H9 (cell line): Measurements from ENCODE around the gene RAB4B. TPM values are rescaled to one million over a fixed set of nuclear protein-coding genes. Genes with fewer than 3 reads are reported as not detected.

Experiments
- DNase-seq: peaks from one replicate; pipeline ENCODE4 v3.0.0-alpha.2; 2017
- H2AFZ ChIP-seq: one replicate; pipeline ENCODE4 v1.6.1; 2013; ENCODE audit warnings: mild to moderate bottlenecking, low read length, control low read depth, moderate library complexity
- H2AK5ac ChIP-seq: 2 replicates; pipeline ENCODE4 v1.6.1; 2013; ENCODE audit warnings: low read length, control low read depth, mixed read lengths; ENCODE audit not compliant: insufficient read length
- H2BK120ac ChIP-seq: one replicate; pipeline ENCODE4 v1.6.1; 2013; ENCODE audit warnings: low read depth, mild to moderate bottlenecking, low read length, control low read depth, inconsistent platforms; ENCODE audit not compliant: poor library complexity, severe bottlenecking
- H2BK12ac ChIP-seq: 2 replicates; pipeline ENCODE4 v1.6.1; 2013; ENCODE audit warnings: low read length, control low read depth, mixed read lengths, low read depth; ENCODE audit not compliant: insufficient read length
- H2BK15ac ChIP-seq: 2 replicates; pipeline ENCODE4 v1.6.1; 2013; ENCODE audit warnings: low read depth, low read length, control low read depth
- H2BK20ac ChIP-seq: one replicate; pipeline ENCODE4 v1.6.1; 2013; ENCODE audit warnings: low read depth, mild to moderate bottlenecking, low read length, control low read depth, inconsistent platforms; ENCODE audit not compliant: poor library complexity, severe bottlenecking
- H2BK5ac ChIP-seq: 2 replicates; pipeline ENCODE4 v1.6.1; 2013; ENCODE audit warnings: low read length, control low read depth, mixed read lengths; ENCODE audit not compliant: insufficient read length
- H3K14ac ChIP-seq: 2 replicates; pipeline ENCODE4 v1.6.1; 2013; ENCODE audit warnings: low read length, control low read depth; ENCODE audit not compliant: insufficient read depth
- H3K18ac ChIP-seq: 2 replicates; pipeline ENCODE4 v1.6.1; 2013; ENCODE audit warnings: low read depth, mild to moderate bottlenecking, mixed read lengths, low read length, control low read depth; ENCODE audit not compliant: insufficient read length
- H3K23ac ChIP-seq: 2 replicates; pipeline ENCODE4 v1.6.1; 2013; ENCODE audit warnings: low read length, control low read depth, mixed read lengths, low read depth; ENCODE audit not compliant: insufficient read length
- H3K23me2 ChIP-seq: 2 replicates; pipeline ENCODE4 v1.6.1; 2013; ENCODE audit warnings: low read depth, mild to moderate bottlenecking, mixed read lengths, low read length, control low read depth; ENCODE audit not compliant: insufficient read length, poor library complexity, severe bottlenecking
- H3K27ac ChIP-seq: 2 replicates; pipeline ENCODE4 v1.5.1; 2013; ENCODE audit warnings: low read length, control low read depth, mixed read lengths, low read depth; ENCODE audit not compliant: insufficient read length
- H3K27me3 ChIP-seq: 2 replicates; pipeline ENCODE4 v1.6.1; 2013; ENCODE audit warnings: low read length, control low read depth, inconsistent platforms; ENCODE audit not compliant: insufficient read depth
- H3K4ac ChIP-seq: 2 replicates; pipeline ENCODE4 v1.6.1; 2013; ENCODE audit warnings: low read depth, mild to moderate bottlenecking, control low read depth, inconsistent platforms, low read length, moderate library complexity
- H3K4me1 ChIP-seq: 2 replicates; pipeline ENCODE4 v1.6.1; 2013; ENCODE audit warnings: low read length, control low read depth, inconsistent platforms; ENCODE audit not compliant: insufficient read depth
- H3K4me2 ChIP-seq: 2 replicates; pipeline ENCODE4 v1.6.1; 2013; ENCODE audit warnings: low read length, control low read depth, mixed read lengths; ENCODE audit not compliant: insufficient read length, insufficient read depth
- H3K56ac ChIP-seq: 2 replicates; pipeline ENCODE4 v1.6.1; 2013; ENCODE audit warnings: low read depth, mild to moderate bottlenecking, mixed read lengths, low read length, control low read depth; ENCODE audit not compliant: insufficient read length
- H3K79me1 ChIP-seq: 2 replicates; pipeline ENCODE4 v1.6.1; 2013; ENCODE audit warnings: low read depth, mild to moderate bottlenecking, moderate library complexity, low read length, control low read depth, inconsistent platforms; ENCODE audit not compliant: insufficient read depth, poor library complexity, severe bottlenecking
- H3K79me2 ChIP-seq: 2 replicates; pipeline ENCODE4 v1.6.1; 2013; ENCODE audit warnings: low read length, control low read depth, inconsistent platforms; ENCODE audit not compliant: insufficient read depth
- H3K9ac ChIP-seq: 2 replicates; pipeline ENCODE4 v1.6.1; 2013; ENCODE audit warnings: low read length, control low read depth, mixed read lengths; ENCODE audit not compliant: insufficient read length; ENCODE audit errors: extremely low read depth
- H3K9me3 ChIP-seq: one replicate; pipeline ENCODE4 v1.6.1; 2013; ENCODE audit warnings: low read depth, low read length, inconsistent platforms; ENCODE audit not compliant: control insufficient read depth
- H3T11ph ChIP-seq: one replicate; pipeline ENCODE4 v1.6.1; 2013; ENCODE audit warnings: mild to moderate bottlenecking, low read length, control low read depth, inconsistent platforms
- H4K20me1 ChIP-seq: one replicate; pipeline ENCODE4 v1.6.1; 2013; ENCODE audit not compliant: control insufficient read depth, insufficient read length, insufficient read depth
- H4K5ac ChIP-seq: 2 replicates; pipeline ENCODE4 v1.6.1; 2013; ENCODE audit warnings: low read depth, mild to moderate bottlenecking, mixed read lengths, low read length, control low read depth; ENCODE audit not compliant: insufficient read length
- H4K8ac ChIP-seq: replicated peaks from 2 replicates; pipeline ENCODE4 v1.6.1; 2013; ENCODE audit warnings: low read length, control low read depth, mixed read lengths, low read depth; ENCODE audit not compliant: insufficient read length
- H4K91ac ChIP-seq: 2 replicates; pipeline ENCODE4 v1.6.1; 2013; ENCODE audit warnings: low read depth, mild to moderate bottlenecking, moderate library complexity, mixed read lengths, low read length, control low read depth; ENCODE audit not compliant: insufficient read length
- H3K27ac Mint-ChIP-seq, 3 experiments: 2 replicates in 2 of 3; 3 replicates in 1 of 3; pipeline ENCODE4 v1.8.0; 2020 to 2021; ENCODE audit warnings: mixed read lengths in 3 of 3, mild to moderate bottlenecking in 1 of 3, moderate library complexity in 1 of 3
- H3K27me3 Mint-ChIP-seq: 2 replicates; pipeline ENCODE4 v1.8.0; 2021; ENCODE audit warnings: low read depth, mild to moderate bottlenecking, moderate library complexity, mixed read lengths
- H3K36me3 Mint-ChIP-seq, 3 experiments: 2 replicates in 2 of 3; 3 replicates in 1 of 3; pipeline ENCODE4 v1.8.0; 2020 to 2021; ENCODE audit warnings: low read depth in 3 of 3, mixed read lengths in 3 of 3; ENCODE audit not compliant: insufficient read depth in 1 of 3
- H3K4me1 Mint-ChIP-seq, 2 experiments: 2 replicates each; pipeline ENCODE4 v1.8.0; 2020; ENCODE audit warnings: mixed read lengths in 2 of 2
- H3K4me3 Mint-ChIP-seq, 2 experiments: 2 replicates in 1 of 2; 3 replicates in 1 of 2; pipeline ENCODE4 v1.8.0; 2020 to 2021; ENCODE audit warnings: mild to moderate bottlenecking in 2 of 2, mixed read lengths in 2 of 2, moderate library complexity in 1 of 2
- H3K9me3 Mint-ChIP-seq, 2 experiments: 2 replicates in 1 of 2; 3 replicates in 1 of 2; pipeline ENCODE4 v1.8.0; 2020; ENCODE audit warnings: mild to moderate bottlenecking in 2 of 2, mixed read lengths in 2 of 2, moderate library complexity in 1 of 2
- WGBS: extraction: QIAGEN DNeasy Blood & Tissue Kit; methylation state at CpG from one replicate; pipeline ENCODE4 v1.1.7; 2013; ENCODE audit warnings: missing lambda C conversion rate, low lambda C conversion rate, mixed read lengths; ENCODE audit not compliant: insufficient read length; ENCODE audit errors: extremely low coverage; 5-methylcytosine and 5-hydroxymethylcytosine counted together
- total RNA-seq: library from RNA; stranded (reverse); gene quantifications from 2 replicates; pipeline ENCODE4 v1.2.1, GENCODE V29; 2021
- TF ChIP-seq, protein P1 (sequence below): fragments of 200-600 bp; sonication (generic); conservative IDR thresholded peaks from 3 replicates; pipeline ENCODE4 v1.8.0; 2021; ENCODE audit warnings: antibody characterized with exemption, mild to moderate bottlenecking

Gene RAB4B
- total RNA-seq, 1 experiment from 2014 or later = 26.8 TPM

DNA sequence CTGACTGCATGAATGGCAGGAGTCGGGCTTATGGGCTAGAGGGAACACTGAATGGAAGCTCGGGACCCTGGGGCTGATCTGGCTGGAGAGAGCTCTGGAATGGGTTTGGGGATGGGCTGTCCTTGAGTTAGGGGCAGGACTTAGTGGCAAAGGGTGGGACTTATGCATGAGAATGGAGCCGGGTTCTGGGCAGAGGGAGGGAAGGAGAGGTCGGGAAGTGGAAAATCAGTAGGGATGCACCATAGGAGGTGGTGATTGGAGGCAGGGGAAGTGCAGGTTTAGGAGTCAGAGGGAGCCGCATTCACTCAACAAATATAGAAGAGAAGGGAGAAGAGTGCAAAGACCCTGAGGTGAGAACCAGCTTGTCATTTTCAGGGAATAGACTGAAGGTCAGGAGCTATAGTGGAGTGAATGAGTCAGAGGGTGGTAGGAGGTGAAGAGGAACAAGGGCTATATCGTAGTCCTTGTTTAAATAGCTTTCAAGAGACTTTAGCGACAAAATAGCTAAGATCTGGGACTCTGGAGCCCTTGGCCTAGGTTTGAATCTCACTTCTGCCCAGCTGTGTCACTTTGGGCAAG lies 748 bp downstream of the RAB4B start:
- H3K79me2 ChIP-seq = no peaks in the 10 kb centered on the region
- no peaks in the 10 kb centered on the region for H4K20me1 ChIP-seq
- Mint-ChIP-seq H3K9me3 (no peaks in the 10 kb centered on the region; a peak in 1 of 5 replicates), H3K4me1 (peaks cover 26 to 33% of the 10 kb centered on the region in 2 experiments), H3K27ac (peak overlapping the region; percentile 98 to 100 (median 98)), H3K36me3 (peaks cover 2 to 9% (median 6%) of the 10 kb centered on the region in 3 experiments; a peak in 5 of 7 replicates), H3K27me3 (no peaks in the 10 kb centered on the region), H3K4me3 (peak overlapping the region; percentile 85 to 86)
- no peak overlapping the region for H2BK5ac ChIP-seq
- no peak overlapping the region for H3K23ac ChIP-seq
- no peak overlapping the region for H4K91ac ChIP-seq
- 0 out of 2 replicates have a peak, but pooled peaks cover 2% of the 10 kb centered on the region for H3K4me1 ChIP-seq
- H2AK5ac ChIP-seq = no peak overlapping the region
- H3K9ac ChIP-seq = peak overlapping the region; percentile 17
- peaks cover 4% of the 10 kb centered on the region for H3K23me2 ChIP-seq
- H4K5ac ChIP-seq = no peak overlapping the region
- no peak overlapping the region for H3T11ph ChIP-seq
- no peaks in the 10 kb centered on the region for H3K27me3 ChIP-seq
- peak overlapping the region; percentile 69 for H3K4me2 ChIP-seq
- H3K14ac ChIP-seq = no peak overlapping the region
- H2AFZ ChIP-seq = no peak overlapping the region
- TF ChIP-seq, protein P1, sequence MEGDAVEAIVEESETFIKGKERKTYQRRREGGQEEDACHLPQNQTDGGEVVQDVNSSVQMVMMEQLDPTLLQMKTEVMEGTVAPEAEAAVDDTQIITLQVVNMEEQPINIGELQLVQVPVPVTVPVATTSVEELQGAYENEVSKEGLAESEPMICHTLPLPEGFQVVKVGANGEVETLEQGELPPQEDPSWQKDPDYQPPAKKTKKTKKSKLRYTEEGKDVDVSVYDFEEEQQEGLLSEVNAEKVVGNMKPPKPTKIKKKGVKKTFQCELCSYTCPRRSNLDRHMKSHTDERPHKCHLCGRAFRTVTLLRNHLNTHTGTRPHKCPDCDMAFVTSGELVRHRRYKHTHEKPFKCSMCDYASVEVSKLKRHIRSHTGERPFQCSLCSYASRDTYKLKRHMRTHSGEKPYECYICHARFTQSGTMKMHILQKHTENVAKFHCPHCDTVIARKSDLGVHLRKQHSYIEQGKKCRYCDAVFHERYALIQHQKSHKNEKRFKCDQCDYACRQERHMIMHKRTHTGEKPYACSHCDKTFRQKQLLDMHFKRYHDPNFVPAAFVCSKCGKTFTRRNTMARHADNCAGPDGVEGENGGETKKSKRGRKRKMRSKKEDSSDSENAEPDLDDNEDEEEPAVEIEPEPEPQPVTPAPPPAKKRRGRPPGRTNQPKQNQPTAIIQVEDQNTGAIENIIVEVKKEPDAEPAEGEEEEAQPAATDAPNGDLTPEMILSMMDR = no peak
- no peak overlapping the region for H2BK15ac ChIP-seq
- H3K56ac ChIP-seq = no peak overlapping the region
- H3K79me1 ChIP-seq = no peaks in the 10 kb centered on the region
- no CpG with 5 or more reads among the region's 7 CpGs for WGBS
- DNase-seq = peak; percentile 98
- no peaks in the 10 kb centered on the region for H3K9me3 ChIP-seq
- no peak overlapping the region for H2BK12ac ChIP-seq
- no peak overlapping the region for H3K18ac ChIP-seq
- no peak overlapping the region for H2BK20ac ChIP-seq
- no peak overlapping the region for H3K27ac ChIP-seq
- no peak overlapping the region for H3K4ac ChIP-seq
- no peak overlapping the region for H2BK120ac ChIP-seq
- no peak overlapping the region for H4K8ac ChIP-seq
